H9 (cell line): ENCODE data around the gene HYAL1. TPM values are rescaled to one million over a fixed set of nuclear protein-coding genes. Genes with fewer than 3 reads are reported as not detected.

Experiments used
- DNase-seq: peaks from one replicate; pipeline ENCODE4 v3.0.0-alpha.2; 2017
- H2AFZ ChIP-seq: one replicate; pipeline ENCODE4 v1.6.1; 2013; ENCODE audit warnings: mild to moderate bottlenecking, low read length, control low read depth, moderate library complexity
- H2AK5ac ChIP-seq: 2 replicates; pipeline ENCODE4 v1.6.1; 2013; ENCODE audit warnings: low read length, control low read depth, mixed read lengths; ENCODE audit not compliant: insufficient read length
- H2BK120ac ChIP-seq: one replicate; pipeline ENCODE4 v1.6.1; 2013; ENCODE audit warnings: low read depth, mild to moderate bottlenecking, low read length, control low read depth, inconsistent platforms; ENCODE audit not compliant: poor library complexity, severe bottlenecking
- H2BK12ac ChIP-seq: 2 replicates; pipeline ENCODE4 v1.6.1; 2013; ENCODE audit warnings: low read length, control low read depth, mixed read lengths, low read depth; ENCODE audit not compliant: insufficient read length
- H2BK15ac ChIP-seq: 2 replicates; pipeline ENCODE4 v1.6.1; 2013; ENCODE audit warnings: low read depth, low read length, control low read depth
- H2BK20ac ChIP-seq: one replicate; pipeline ENCODE4 v1.6.1; 2013; ENCODE audit warnings: low read depth, mild to moderate bottlenecking, low read length, control low read depth, inconsistent platforms; ENCODE audit not compliant: poor library complexity, severe bottlenecking
- H2BK5ac ChIP-seq: 2 replicates; pipeline ENCODE4 v1.6.1; 2013; ENCODE audit warnings: low read length, control low read depth, mixed read lengths; ENCODE audit not compliant: insufficient read length
- H3K14ac ChIP-seq: 2 replicates; pipeline ENCODE4 v1.6.1; 2013; ENCODE audit warnings: low read length, control low read depth; ENCODE audit not compliant: insufficient read depth
- H3K18ac ChIP-seq: 2 replicates; pipeline ENCODE4 v1.6.1; 2013; ENCODE audit warnings: low read depth, mild to moderate bottlenecking, mixed read lengths, low read length, control low read depth; ENCODE audit not compliant: insufficient read length
- H3K23ac ChIP-seq: 2 replicates; pipeline ENCODE4 v1.6.1; 2013; ENCODE audit warnings: low read length, control low read depth, mixed read lengths, low read depth; ENCODE audit not compliant: insufficient read length
- H3K23me2 ChIP-seq: 2 replicates; pipeline ENCODE4 v1.6.1; 2013; ENCODE audit warnings: low read depth, mild to moderate bottlenecking, mixed read lengths, low read length, control low read depth; ENCODE audit not compliant: insufficient read length, poor library complexity, severe bottlenecking
- H3K27ac ChIP-seq: 2 replicates; pipeline ENCODE4 v1.5.1; 2013; ENCODE audit warnings: low read length, control low read depth, mixed read lengths, low read depth; ENCODE audit not compliant: insufficient read length
- H3K27me3 ChIP-seq: 2 replicates; pipeline ENCODE4 v1.6.1; 2013; ENCODE audit warnings: low read length, control low read depth, inconsistent platforms; ENCODE audit not compliant: insufficient read depth
- H3K4ac ChIP-seq: 2 replicates; pipeline ENCODE4 v1.6.1; 2013; ENCODE audit warnings: low read depth, mild to moderate bottlenecking, control low read depth, inconsistent platforms, low read length, moderate library complexity
- H3K4me1 ChIP-seq: 2 replicates; pipeline ENCODE4 v1.6.1; 2013; ENCODE audit warnings: low read length, control low read depth, inconsistent platforms; ENCODE audit not compliant: insufficient read depth
- H3K4me2 ChIP-seq: 2 replicates; pipeline ENCODE4 v1.6.1; 2013; ENCODE audit warnings: low read length, control low read depth, mixed read lengths; ENCODE audit not compliant: insufficient read length, insufficient read depth
- H3K56ac ChIP-seq: 2 replicates; pipeline ENCODE4 v1.6.1; 2013; ENCODE audit warnings: low read depth, mild to moderate bottlenecking, mixed read lengths, low read length, control low read depth; ENCODE audit not compliant: insufficient read length
- H3K79me1 ChIP-seq: 2 replicates; pipeline ENCODE4 v1.6.1; 2013; ENCODE audit warnings: low read depth, mild to moderate bottlenecking, moderate library complexity, low read length, control low read depth, inconsistent platforms; ENCODE audit not compliant: insufficient read depth, poor library complexity, severe bottlenecking
- H3K79me2 ChIP-seq: 2 replicates; pipeline ENCODE4 v1.6.1; 2013; ENCODE audit warnings: low read length, control low read depth, inconsistent platforms; ENCODE audit not compliant: insufficient read depth
- H3K9ac ChIP-seq: 2 replicates; pipeline ENCODE4 v1.6.1; 2013; ENCODE audit warnings: low read length, control low read depth, mixed read lengths; ENCODE audit not compliant: insufficient read length; ENCODE audit errors: extremely low read depth
- H3K9me3 ChIP-seq: one replicate; pipeline ENCODE4 v1.6.1; 2013; ENCODE audit warnings: low read depth, low read length, inconsistent platforms; ENCODE audit not compliant: control insufficient read depth
- H3T11ph ChIP-seq: one replicate; pipeline ENCODE4 v1.6.1; 2013; ENCODE audit warnings: mild to moderate bottlenecking, low read length, control low read depth, inconsistent platforms
- H4K20me1 ChIP-seq: one replicate; pipeline ENCODE4 v1.6.1; 2013; ENCODE audit not compliant: control insufficient read depth, insufficient read length, insufficient read depth
- H4K5ac ChIP-seq: 2 replicates; pipeline ENCODE4 v1.6.1; 2013; ENCODE audit warnings: low read depth, mild to moderate bottlenecking, mixed read lengths, low read length, control low read depth; ENCODE audit not compliant: insufficient read length
- H4K8ac ChIP-seq: replicated peaks from 2 replicates; pipeline ENCODE4 v1.6.1; 2013; ENCODE audit warnings: low read length, control low read depth, mixed read lengths, low read depth; ENCODE audit not compliant: insufficient read length
- H4K91ac ChIP-seq: 2 replicates; pipeline ENCODE4 v1.6.1; 2013; ENCODE audit warnings: low read depth, mild to moderate bottlenecking, moderate library complexity, mixed read lengths, low read length, control low read depth; ENCODE audit not compliant: insufficient read length
- H3K27ac Mint-ChIP-seq, 3 experiments: 2 replicates in 2 of 3; 3 replicates in 1 of 3; pipeline ENCODE4 v1.8.0; 2020 to 2021; ENCODE audit warnings: mixed read lengths in 3 of 3, mild to moderate bottlenecking in 1 of 3, moderate library complexity in 1 of 3
- H3K27me3 Mint-ChIP-seq: 2 replicates; pipeline ENCODE4 v1.8.0; 2021; ENCODE audit warnings: low read depth, mild to moderate bottlenecking, moderate library complexity, mixed read lengths
- H3K36me3 Mint-ChIP-seq, 3 experiments: 2 replicates in 2 of 3; 3 replicates in 1 of 3; pipeline ENCODE4 v1.8.0; 2020 to 2021; ENCODE audit warnings: low read depth in 3 of 3, mixed read lengths in 3 of 3; ENCODE audit not compliant: insufficient read depth in 1 of 3
- H3K4me1 Mint-ChIP-seq, 2 experiments: 2 replicates each; pipeline ENCODE4 v1.8.0; 2020; ENCODE audit warnings: mixed read lengths in 2 of 2
- H3K4me3 Mint-ChIP-seq, 2 experiments: 2 replicates in 1 of 2; 3 replicates in 1 of 2; pipeline ENCODE4 v1.8.0; 2020 to 2021; ENCODE audit warnings: mild to moderate bottlenecking in 2 of 2, mixed read lengths in 2 of 2, moderate library complexity in 1 of 2
- H3K9me3 Mint-ChIP-seq, 2 experiments: 2 replicates in 1 of 2; 3 replicates in 1 of 2; pipeline ENCODE4 v1.8.0; 2020; ENCODE audit warnings: mild to moderate bottlenecking in 2 of 2, mixed read lengths in 2 of 2, moderate library complexity in 1 of 2
- WGBS: extraction: QIAGEN DNeasy Blood & Tissue Kit; methylation state at CpG from one replicate; pipeline ENCODE4 v1.1.7; 2013; ENCODE audit warnings: missing lambda C conversion rate, low lambda C conversion rate, mixed read lengths; ENCODE audit not compliant: insufficient read length; ENCODE audit errors: extremely low coverage; 5-methylcytosine and 5-hydroxymethylcytosine counted together
- total RNA-seq: library from RNA; stranded (reverse); gene quantifications from 2 replicates; pipeline ENCODE4 v1.2.1, GENCODE V29; 2021
- TF ChIP-seq, protein P1 (sequence below): fragments of 200-600 bp; sonication (generic); conservative IDR thresholded peaks from 3 replicates; pipeline ENCODE4 v1.8.0; 2021; ENCODE audit warnings: antibody characterized with exemption, mild to moderate bottlenecking

Gene HYAL1
- total RNA-seq, 1 experiment from 2014 or later: 2.0 TPM

DNA sequence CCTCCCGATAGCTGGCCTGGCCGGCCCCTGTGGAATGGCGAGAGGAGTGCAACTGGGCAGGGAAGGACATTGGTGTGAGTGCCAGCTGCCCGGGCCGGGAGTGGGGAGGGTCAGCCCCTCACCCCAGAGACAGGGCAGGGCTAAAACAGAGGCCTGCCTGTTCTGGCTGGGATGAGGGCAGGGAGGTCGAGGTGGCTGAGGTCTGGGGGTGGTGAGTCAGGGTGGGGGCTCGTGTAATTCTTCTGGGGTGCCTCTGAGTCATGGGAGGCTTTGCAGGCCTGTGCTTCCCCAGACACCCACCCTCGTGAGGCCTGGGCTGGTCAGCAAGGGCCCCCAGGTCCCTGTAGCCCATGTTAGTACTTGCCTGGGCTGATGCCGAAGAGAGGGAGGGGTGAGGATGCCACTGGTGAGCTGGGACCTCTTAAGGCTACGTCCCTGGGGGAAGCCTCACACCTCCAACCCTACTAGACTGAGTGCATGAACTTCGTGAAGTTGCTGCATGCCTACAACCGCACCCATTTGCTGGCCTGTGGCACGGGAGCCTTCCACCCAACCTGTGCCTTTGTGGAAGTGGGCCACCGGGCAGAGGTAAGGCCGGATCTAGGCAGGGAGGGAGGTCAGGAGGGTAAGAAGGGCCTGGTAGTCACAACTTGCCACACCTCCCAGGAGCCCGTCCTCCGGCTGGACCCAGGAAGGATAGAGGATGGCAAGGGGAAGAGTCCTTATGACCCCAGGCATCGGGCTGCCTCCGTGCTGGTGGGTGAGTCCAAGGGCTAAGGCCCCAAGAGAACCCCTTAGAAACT lies 32.8 kb downstream of the HYAL1 start:
- no peak overlapping the region for H3K27ac Mint-ChIP-seq
- no peak overlapping the region for H3K4me3 Mint-ChIP-seq
- H2BK120ac ChIP-seq: no peak overlapping the region
- H2AK5ac ChIP-seq: no peak overlapping the region
- no peak overlapping the region for H3K56ac ChIP-seq
- H3K23ac ChIP-seq: no peak overlapping the region
- H2BK20ac ChIP-seq: no peak overlapping the region
- H3K14ac ChIP-seq: no peak overlapping the region
- H2BK5ac ChIP-seq: no peak overlapping the region
- H4K5ac ChIP-seq: no peak overlapping the region
- H3T11ph ChIP-seq: no peak overlapping the region
- H3K4me2 ChIP-seq: no peak overlapping the region
- H2BK12ac ChIP-seq: no peak overlapping the region
- WGBS: no CpG with 5 or more reads among the region's 19 CpGs
- no peaks in the 10 kb centered on the region for H3K79me2 ChIP-seq
- H2AFZ ChIP-seq: no peak overlapping the region
- TF ChIP-seq, protein P1, sequence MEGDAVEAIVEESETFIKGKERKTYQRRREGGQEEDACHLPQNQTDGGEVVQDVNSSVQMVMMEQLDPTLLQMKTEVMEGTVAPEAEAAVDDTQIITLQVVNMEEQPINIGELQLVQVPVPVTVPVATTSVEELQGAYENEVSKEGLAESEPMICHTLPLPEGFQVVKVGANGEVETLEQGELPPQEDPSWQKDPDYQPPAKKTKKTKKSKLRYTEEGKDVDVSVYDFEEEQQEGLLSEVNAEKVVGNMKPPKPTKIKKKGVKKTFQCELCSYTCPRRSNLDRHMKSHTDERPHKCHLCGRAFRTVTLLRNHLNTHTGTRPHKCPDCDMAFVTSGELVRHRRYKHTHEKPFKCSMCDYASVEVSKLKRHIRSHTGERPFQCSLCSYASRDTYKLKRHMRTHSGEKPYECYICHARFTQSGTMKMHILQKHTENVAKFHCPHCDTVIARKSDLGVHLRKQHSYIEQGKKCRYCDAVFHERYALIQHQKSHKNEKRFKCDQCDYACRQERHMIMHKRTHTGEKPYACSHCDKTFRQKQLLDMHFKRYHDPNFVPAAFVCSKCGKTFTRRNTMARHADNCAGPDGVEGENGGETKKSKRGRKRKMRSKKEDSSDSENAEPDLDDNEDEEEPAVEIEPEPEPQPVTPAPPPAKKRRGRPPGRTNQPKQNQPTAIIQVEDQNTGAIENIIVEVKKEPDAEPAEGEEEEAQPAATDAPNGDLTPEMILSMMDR: no peak
- no peak overlapping the region for H3K9ac ChIP-seq
- no peaks in the 10 kb centered on the region; a peak in 1 of 7 replicates for H3K36me3 Mint-ChIP-seq
- H3K23me2 ChIP-seq: peaks cover 10% of the 10 kb centered on the region
- peaks cover 2% of the 10 kb centered on the region; the same call in 1 of the 2 replicates for H3K4me1 ChIP-seq
- H3K18ac ChIP-seq: no peak overlapping the region
- peaks cover 16% of the 10 kb centered on the region; the same call in 1 of the 2 replicates for H3K27me3 ChIP-seq
- H4K20me1 ChIP-seq: no peaks in the 10 kb centered on the region
- no peak overlapping the region for H4K8ac ChIP-seq
- no peak overlapping the region for H3K4ac ChIP-seq
- DNase-seq: no peak
- peaks cover 48 to 65% of the 10 kb centered on the region in 2 experiments for H3K4me1 Mint-ChIP-seq
- no peaks in the 10 kb centered on the region for H3K9me3 ChIP-seq
- no peaks in the 10 kb centered on the region for H3K79me1 ChIP-seq
- no peak overlapping the region for H2BK15ac ChIP-seq
- peaks cover 32% of the 10 kb centered on the region for H3K27me3 Mint-ChIP-seq
- H3K9me3 Mint-ChIP-seq: no peaks in the 10 kb centered on the region; a peak in 1 of 5 replicates
- no peak overlapping the region for H3K27ac ChIP-seq
- H4K91ac ChIP-seq: no peak overlapping the region
